SK-N-SH treated with all-trans-retinoic acid at 6 μM for 48 hours (cell line): ENCODE measurements around the gene RBFOX1.

ENCODE experiments used
- ESRRG ChIP-seq: fragments of 250-450 bp; sonication (Bioruptor Pico); IDR thresholded peaks from 2 replicates; pipeline ENCODE4 v1.6.1; 2021; ENCODE audit warnings: mild to moderate bottlenecking
- ISL1 ChIP-seq: fragments of 250-450 bp; sonication (Bioruptor Pico); IDR thresholded peaks from 2 replicates; pipeline ENCODE4 v2.1.2; 2022; ENCODE audit warnings: mild to moderate bottlenecking, moderate library complexity
- PPARA ChIP-seq: fragments of 250-450 bp; sonication (Bioruptor Pico); IDR thresholded peaks from 2 replicates; pipeline ENCODE4 v1.5.0; 2020; ENCODE audit warnings: mild to moderate bottlenecking, borderline replicate concordance
- RARB ChIP-seq: fragments of 250-450 bp; sonication (Bioruptor Pico); IDR thresholded peaks from 2 replicates; pipeline ENCODE4 v1.8.0; 2021; ENCODE audit warnings: mild to moderate bottlenecking, moderate library complexity
- TCF4 ChIP-seq: fragments of 250-450 bp; sonication (Bioruptor Pico); IDR thresholded peaks from 2 replicates; pipeline ENCODE4 v1.8.0; 2021; ENCODE audit warnings: mild to moderate bottlenecking, moderate library complexity, borderline replicate concordance
- ZC3H10 ChIP-seq: fragments of 250-450 bp; sonication (Bioruptor Pico); IDR thresholded peaks from 2 replicates; pipeline ENCODE4 v1.5.1; 2021; ENCODE audit warnings: mild to moderate bottlenecking, moderate library complexity
- ZFP3 ChIP-seq: fragments of 250-450 bp; sonication (Bioruptor Pico); IDR thresholded peaks from 2 replicates; pipeline ENCODE4 v1.5.0; 2020; ENCODE audit warnings: mild to moderate bottlenecking, moderate library complexity
- ZFP30 ChIP-seq: fragments of 450-650 bp; formaldehyde crosslinking; IDR thresholded peaks from 2 replicates; pipeline ENCODE4 v1.5.0; 2022; ENCODE audit warnings: mild to moderate bottlenecking, moderate library complexity

DNA sequence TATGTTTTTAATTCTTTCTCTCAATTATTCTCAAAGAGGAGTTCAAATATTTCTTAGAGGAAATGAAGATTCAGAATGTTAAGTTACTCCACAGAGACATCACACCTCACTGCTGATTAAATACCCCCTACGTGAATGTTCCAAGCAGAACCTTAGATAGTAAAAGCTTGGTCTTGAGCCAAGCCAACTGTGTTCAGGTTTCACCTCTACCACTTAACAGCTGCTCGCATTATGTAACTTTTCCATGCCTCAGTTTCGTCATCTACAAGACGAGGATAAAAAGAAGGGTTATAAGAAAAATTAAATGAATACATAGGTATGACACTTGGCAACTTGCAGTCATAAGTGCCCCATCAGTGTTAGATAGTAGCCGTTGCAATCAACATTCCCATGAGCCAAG, 356.2 kb downstream of the RBFOX1 start:
- no peak for TF ChIP-seq ZFP3 (CRISPR knock-in tag)
- TF ChIP-seq ZFP30: no peak
- no peak for TF ChIP-seq ZC3H10 (CRISPR knock-in tag)
- TF ChIP-seq ISL1 (CRISPR knock-in tag): no peak
- TF ChIP-seq ESRRG (CRISPR knock-in tag): no peak
- no peak for TF ChIP-seq PPARA (CRISPR knock-in tag)
- no peak for TF ChIP-seq RARB (CRISPR knock-in tag)
- no peak for TF ChIP-seq TCF4 (CRISPR knock-in tag)
